ENCODE data around the gene RERE.

RERE gene

DNA sequence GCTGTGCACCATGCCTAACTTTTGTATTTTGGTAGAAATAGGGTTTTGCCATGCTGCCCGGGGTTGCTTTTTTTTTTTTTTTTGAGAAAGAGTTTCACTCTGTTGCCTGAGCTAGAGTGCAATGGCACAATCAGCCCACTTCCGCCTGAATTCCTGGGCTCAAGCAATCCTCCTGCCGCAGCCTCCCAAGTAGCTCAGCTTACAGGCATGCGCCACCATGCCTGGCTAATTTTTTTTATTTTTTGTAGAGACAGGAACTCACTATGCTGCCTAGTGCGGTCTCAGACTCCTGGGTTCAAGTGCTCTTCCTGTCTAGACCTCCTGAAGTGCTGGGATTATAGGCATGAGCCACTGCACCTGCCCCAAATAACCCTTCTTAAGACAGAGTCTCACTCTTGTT, 346.0 kb downstream of the RERE start:
- H3K4me3 ChIP-seq (ENCODE audit: low read depth in 1 of 2, low read length in 1 of 2), result no peak overlapping the region
- H3K9me3 ChIP-seq, result no peaks in the 10 kb centered on the region
- TF ChIP-seq CTCF (IDR thresholded peaks at IDR 0.05), result no peak
- peaks cover 16 to 20% of the 10 kb centered on the region in 2 experiments for H3K4me1 ChIP-seq (ENCODE audit: control insufficient read depth in 1 of 2, insufficient read depth in 1 of 2, low read depth in 1 of 2, low read length in 1 of 2)
- H3K27me3 ChIP-seq, result no peaks in the 10 kb centered on the region
- H3K27ac ChIP-seq, result no peak overlapping the region
- no peaks in the 10 kb centered on the region for H3K36me3 ChIP-seq

DNA sequence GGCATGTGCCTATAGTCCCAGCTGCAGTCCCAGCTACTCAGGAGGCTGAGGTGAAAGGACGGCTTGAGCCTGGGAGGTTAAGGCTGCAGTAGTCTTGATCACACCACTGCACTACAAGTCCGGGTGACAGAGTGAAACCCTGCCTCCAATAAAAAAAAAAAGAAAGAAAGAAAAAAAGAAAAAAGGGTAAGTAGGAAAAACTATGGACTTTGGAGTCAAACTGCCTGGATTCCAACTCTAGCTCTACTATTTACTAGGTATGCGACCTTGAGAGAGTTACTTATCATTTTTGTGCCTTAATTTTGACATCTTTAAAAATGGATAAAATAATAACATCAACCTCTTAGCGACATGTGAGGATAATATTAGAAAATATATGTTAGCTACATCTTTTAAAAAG, 348.7 kb downstream of the RERE start:
- no peak for TF ChIP-seq CTCF (IDR thresholded peaks at IDR 0.05)
- peaks cover 12 to 23% of the 10 kb centered on the region in 2 experiments for H3K4me1 ChIP-seq (ENCODE audit: control insufficient read depth in 1 of 2, insufficient read depth in 1 of 2, low read depth in 1 of 2, low read length in 1 of 2)
- H3K27ac ChIP-seq, result no peak overlapping the region
- no peak overlapping the region for H3K4me3 ChIP-seq (ENCODE audit: low read depth in 1 of 2, low read length in 1 of 2)
- no peaks in the 10 kb centered on the region for H3K27me3 ChIP-seq
- H3K9me3 ChIP-seq, result no peaks in the 10 kb centered on the region
- H3K36me3 ChIP-seq, result no peaks in the 10 kb centered on the region

DNA sequence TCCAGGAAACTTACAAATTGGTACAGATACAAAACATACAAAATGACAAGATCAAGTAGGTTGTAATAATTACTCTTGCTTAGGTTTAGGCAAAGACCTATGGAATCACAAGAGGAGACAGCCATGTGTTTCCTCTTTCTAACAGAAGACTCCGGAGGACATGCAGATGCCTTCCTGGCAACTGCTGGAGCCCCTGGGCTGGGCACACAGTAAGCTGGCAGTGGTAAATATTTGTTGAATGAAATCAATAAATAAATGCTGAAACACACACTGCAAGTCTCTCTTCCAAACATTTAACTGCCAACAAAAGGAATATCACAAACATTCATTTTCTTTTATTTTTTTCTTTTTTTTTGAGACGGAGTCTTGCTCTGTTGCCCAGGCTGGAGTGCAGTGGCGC, 350.1 kb downstream of the RERE start:
- Histone ChIP-seq H3K4me3 (ENCODE audit: low read depth in 1 of 2, low read length in 1 of 2) (no peak overlapping the region), H3K27me3 (no peaks in the 10 kb centered on the region), H3K4me1 (ENCODE audit: control insufficient read depth in 1 of 2, insufficient read depth in 1 of 2, low read depth in 1 of 2, low read length in 1 of 2) (peaks cover 19 to 32% of the 10 kb centered on the region in 2 experiments), H3K9me3 (no peaks in the 10 kb centered on the region), H3K27ac (no peak overlapping the region), H3K36me3 (no peaks in the 10 kb centered on the region)
- TF ChIP-seq CTCF (IDR thresholded peaks at IDR 0.05), result no peak

DNA sequence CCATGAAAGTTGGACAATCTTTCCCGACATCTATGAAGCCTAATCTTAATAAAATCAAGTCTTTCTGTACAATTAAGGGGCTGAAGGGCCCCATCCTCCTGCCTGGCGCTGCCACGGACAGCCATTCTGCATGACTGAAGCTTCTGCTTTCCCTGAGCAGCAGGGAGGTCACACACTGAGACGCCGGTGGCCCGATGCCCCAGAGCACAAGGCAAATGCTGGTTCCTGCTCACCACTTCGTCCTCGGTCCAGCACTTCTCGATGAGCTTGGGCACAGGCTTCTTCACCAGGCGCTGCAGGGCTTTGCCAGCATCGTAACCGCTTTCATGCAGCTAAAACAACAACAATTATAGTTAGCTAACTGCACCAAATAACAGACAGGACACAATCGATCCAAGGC, 351.7 kb downstream of the RERE start:
- Histone ChIP-seq H3K27me3 (no peaks in the 10 kb centered on the region), H3K4me3 (ENCODE audit: low read depth in 1 of 2, low read length in 1 of 2) (no peak overlapping the region), H3K4me1 (ENCODE audit: control insufficient read depth in 1 of 2, insufficient read depth in 1 of 2, low read depth in 1 of 2, low read length in 1 of 2) (peaks cover 14 to 23% of the 10 kb centered on the region in 2 experiments), H3K27ac (no peak overlapping the region), H3K36me3 (no peaks in the 10 kb centered on the region), H3K9me3 (no peaks in the 10 kb centered on the region)
- no peak for TF ChIP-seq CTCF (IDR thresholded peaks at IDR 0.05)

- TF ChIP-seq CTCF (IDR thresholded peaks at IDR 0.05), result no peak
- no peaks in the 10 kb centered on the region for H3K27me3 ChIP-seq
- H3K4me3 ChIP-seq (ENCODE audit: low read depth in 1 of 2, low read length in 1 of 2), result no peak overlapping the region
- peaks cover 14 to 23% of the 10 kb centered on the region in 2 experiments for H3K4me1 ChIP-seq (ENCODE audit: control insufficient read depth in 1 of 2, insufficient read depth in 1 of 2, low read depth in 1 of 2, low read length in 1 of 2)
- no peaks in the 10 kb centered on the region for H3K36me3 ChIP-seq
- no peak overlapping the region for H3K27ac ChIP-seq
- no peaks in the 10 kb centered on the region for H3K9me3 ChIP-seq
Observed at GRCh38 chr1:8465013-8465412, 352.4 kb downstream of the RERE start.

DNA sequence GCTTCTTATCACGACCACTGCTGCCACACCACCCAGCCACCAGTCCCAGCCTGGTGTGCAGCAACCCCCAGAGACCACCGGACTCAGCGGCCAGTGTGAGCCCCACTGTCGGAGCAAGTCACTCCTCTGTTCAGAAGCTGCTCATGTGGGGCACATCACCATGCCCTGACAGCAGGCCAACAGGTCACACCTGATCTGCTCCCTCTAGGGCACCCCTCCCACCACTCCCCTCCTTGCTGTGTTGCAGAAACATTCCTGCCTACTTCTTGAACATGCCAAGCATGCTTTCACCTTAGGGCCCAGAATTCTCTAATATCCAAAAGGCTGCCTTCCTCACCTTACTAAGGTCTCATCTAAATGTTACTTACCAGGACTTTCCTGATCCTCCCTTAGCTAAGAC, 353.1 kb downstream of the RERE start:
- Histone ChIP-seq H3K4me3 (ENCODE audit: low read depth in 1 of 2, low read length in 1 of 2) (no peak overlapping the region), H3K27ac (no peak overlapping the region), H3K36me3 (no peaks in the 10 kb centered on the region), H3K9me3 (no peaks in the 10 kb centered on the region), H3K27me3 (no peaks in the 10 kb centered on the region), H3K4me1 (ENCODE audit: control insufficient read depth in 1 of 2, insufficient read depth in 1 of 2, low read depth in 1 of 2, low read length in 1 of 2) (peaks cover 14 to 23% of the 10 kb centered on the region in 2 experiments)
- no peak for TF ChIP-seq CTCF (IDR thresholded peaks at IDR 0.05)

Data from neutrophil (primary cell).